DND-41 (cell line): Measurements from ENCODE around the gene UGT1A8.
"Not testable (repeated sequence)": the region's sequence is repeated elsewhere in the genome, so short reads cannot be mapped to it uniquely, and the experiment has no call there.

ENCODE experiments used
- ATAC-seq: fragments of 200-7000 bp; cut with Tn5 transposase; 3 replicates; pipeline ENCODE4 v1.9.1; 2021; ENCODE audit warnings: low read depth; ENCODE audit not compliant: insufficient read depth
- DNase-seq: peaks from one replicate; pipeline ENCODE4 v3.0.0-alpha.2; 2020
- H2AFZ ChIP-seq: 2 replicates; pipeline ENCODE4 v1.6.0; 2012; ENCODE audit warnings: low read depth, low read length
- H3K27ac ChIP-seq: 2 replicates; pipeline ENCODE4 v1.5.1; 2012; ENCODE audit warnings: low read length, inconsistent platforms
- H3K27me3 ChIP-seq: fragments of 200-600 bp; sonication (generic); 2 replicates; pipeline ENCODE4 v1.6.0; 2012; ENCODE audit warnings: low read length, mild to moderate bottlenecking, inconsistent platforms; ENCODE audit not compliant: insufficient read depth, poor library complexity
- H3K36me3 ChIP-seq: 2 replicates; pipeline ENCODE4 v1.5.1; 2012; ENCODE audit warnings: low read length, inconsistent platforms; ENCODE audit not compliant: insufficient read depth
- H3K4me1 ChIP-seq: 2 replicates; pipeline ENCODE4 v1.5.1; 2012; ENCODE audit warnings: mild to moderate bottlenecking, low read length; ENCODE audit not compliant: insufficient read depth
- H3K4me2 ChIP-seq: 2 replicates; pipeline ENCODE4 v1.6.0; 2012; ENCODE audit warnings: mild to moderate bottlenecking, moderate library complexity, low read length, inconsistent platforms; ENCODE audit not compliant: insufficient read depth
- H3K4me3 ChIP-seq, 2 experiments: fragments of 200-600 bp in 1 of 2; shearing (Covaris generic) in 1 of 2; 2 replicates each; pipeline ENCODE4 v1.5.1; 2012 to 2016; ENCODE audit warnings: inconsistent platforms in 2 of 2, low read length in 2 of 2, mild to moderate bottlenecking in 2 of 2, low read depth in 1 of 2, moderate library complexity in 1 of 2
- H3K79me2 ChIP-seq: 2 replicates; pipeline ENCODE4 v1.6.0; 2012; ENCODE audit warnings: low read length, inconsistent platforms; ENCODE audit not compliant: insufficient read depth
- H3K9ac ChIP-seq: 2 replicates; pipeline ENCODE4 v1.6.0; 2012; ENCODE audit warnings: low read depth, mild to moderate bottlenecking, inconsistent platforms, low read length, moderate library complexity
- H3K9me3 ChIP-seq: 2 replicates; pipeline ENCODE4 v1.5.1; 2012; ENCODE audit warnings: low read length, moderate library complexity, mild to moderate bottlenecking, inconsistent platforms; ENCODE audit not compliant: insufficient read depth, severe bottlenecking
- H4K20me1 ChIP-seq: 2 replicates; pipeline ENCODE4 v1.6.0; 2012; ENCODE audit warnings: low read length; ENCODE audit not compliant: insufficient read depth
- CTCF ChIP-seq: IDR thresholded peaks from 2 replicates; pipeline ENCODE4 v1.5.1; 2012; ENCODE audit warnings: borderline replicate concordance, low read length, moderate library complexity, mild to moderate bottlenecking; ENCODE audit not compliant: poor library complexity, severe bottlenecking; ENCODE audit errors: extremely low read depth
- EZH2 ChIP-seq: IDR thresholded peaks from 3 replicates; pipeline ENCODE4 v1.6.1; 2012; ENCODE audit warnings: borderline replicate concordance, low read depth, mild to moderate bottlenecking, moderate library complexity, low read length, inconsistent platforms; ENCODE audit not compliant: severe bottlenecking

UGT1A8 gene

GRCh38 chr2:233698740-233699139 is 81.3 kb downstream of the UGT1A8 start:
- ATAC-seq: no peak
- Histone ChIP-seq H4K20me1 (no peaks in the 10 kb centered on the region), H3K4me3 (no peak overlapping the region), H3K4me2 (no peak overlapping the region), H3K9ac (no peak overlapping the region), H3K27me3 (peaks cover 15% of the 10 kb centered on the region), H2AFZ (no peak overlapping the region), H3K79me2 (no peaks in the 10 kb centered on the region), H3K4me1 (no peaks in the 10 kb centered on the region), H3K27ac (no peak overlapping the region), H3K36me3 (no peaks in the 10 kb centered on the region), H3K9me3 (no peaks in the 10 kb centered on the region)
- TF ChIP-seq CTCF: no peak
- TF ChIP-seq EZH2: no peak
- DNase-seq: no peak

- H3K4me1 ChIP-seq: no peaks in the 10 kb centered on the region
Measured at GRCh38 chr2:233699424-233700027, 82.1 kb downstream of the UGT1A8 start.

GRCh38 chr2:233700028-233700635 is 82.7 kb downstream of the UGT1A8 start:
- no peak for ATAC-seq
- no peak for TF ChIP-seq CTCF
- no peak for TF ChIP-seq EZH2
- no peak overlapping the region for H2AFZ ChIP-seq
- no peaks in the 10 kb centered on the region for H3K4me1 ChIP-seq
- no peaks in the 10 kb centered on the region for H3K36me3 ChIP-seq
- DNase-seq: no peak
- no peaks in the 10 kb centered on the region for H4K20me1 ChIP-seq
- no peaks in the 10 kb centered on the region for H3K79me2 ChIP-seq
- no peak overlapping the region for H3K4me3 ChIP-seq
- H3K9ac ChIP-seq: no peak overlapping the region
- no peak overlapping the region for H3K4me2 ChIP-seq
- H3K9me3 ChIP-seq: no peaks in the 10 kb centered on the region
- H3K27ac ChIP-seq: no peak overlapping the region
- H3K27me3 ChIP-seq: peaks cover 11% of the 10 kb centered on the region

More at GRCh38 chr2:233699424-233700027, 82.1 kb downstream of the UGT1A8 start:
- Histone ChIP-seq H3K9ac (no peak overlapping the region), H2AFZ (no peak overlapping the region), H4K20me1 (no peaks in the 10 kb centered on the region), H3K27ac (no peak overlapping the region), H3K79me2 (no peaks in the 10 kb centered on the region), H3K36me3 (no peaks in the 10 kb centered on the region), H3K27me3 (peaks cover 11% of the 10 kb centered on the region), H3K9me3 (no peaks in the 10 kb centered on the region), H3K4me3 (no peak overlapping the region), H3K4me2 (no peak overlapping the region)
- ATAC-seq: no peak
- no peak for DNase-seq
- TF ChIP-seq CTCF: no peak
- no peak for TF ChIP-seq EZH2

GRCh38 chr2:233700842-233701241 is 83.4 kb downstream of the UGT1A8 start:
- not testable (repeated sequence) for ATAC-seq, H3K4me2 ChIP-seq, H3K36me3 ChIP-seq, H3K27ac ChIP-seq, H3K79me2 ChIP-seq, H3K9ac ChIP-seq, H2AFZ ChIP-seq, H3K4me1 ChIP-seq, H3K4me3 ChIP-seq, DNase-seq, H3K27me3 ChIP-seq, H4K20me1 ChIP-seq, H3K9me3 ChIP-seq
